Effector memory CD4-positive, alpha-beta T cell (primary cell): ENCODE results near the gene LRMDA.

Experiments used
- DNase-seq, 3 donors: peaks; one replicate each; pipeline ENCODE4 v3.0.0-alpha.2; 2020
- H3K27ac ChIP-seq: 2 replicates; pipeline ENCODE4 v1.7.0; 2013; ENCODE audit warnings: mild to moderate bottlenecking, low read length, moderate library complexity; ENCODE audit not compliant: insufficient read depth, poor library complexity, severe bottlenecking
- H3K27me3 ChIP-seq: replicated peaks from 2 replicates; pipeline ENCODE4 v1.7.0; 2013; ENCODE audit warnings: mild to moderate bottlenecking, low read length; ENCODE audit not compliant: insufficient read depth, control insufficient read depth, poor library complexity, severe bottlenecking
- H3K36me3 ChIP-seq: 2 replicates; pipeline ENCODE4 v1.7.0; 2013; ENCODE audit warnings: mild to moderate bottlenecking, low read length, moderate library complexity; ENCODE audit not compliant: control insufficient read depth, insufficient read depth
- H3K4me1 ChIP-seq: 2 replicates; pipeline ENCODE4 v1.7.0; 2013; ENCODE audit warnings: low read length, mild to moderate bottlenecking; ENCODE audit not compliant: control insufficient read depth, insufficient read depth, poor library complexity, severe bottlenecking
- H3K4me3 ChIP-seq: 2 replicates; pipeline ENCODE4 v1.7.0; 2013; ENCODE audit warnings: low read length, low read depth, mild to moderate bottlenecking; ENCODE audit not compliant: insufficient read depth, poor library complexity, severe bottlenecking
- H3K9me3 ChIP-seq: 2 replicates; pipeline ENCODE4 v1.7.0; 2013; ENCODE audit warnings: mild to moderate bottlenecking, low read length, moderate library complexity; ENCODE audit not compliant: control insufficient read depth

LRMDA gene

DNA sequence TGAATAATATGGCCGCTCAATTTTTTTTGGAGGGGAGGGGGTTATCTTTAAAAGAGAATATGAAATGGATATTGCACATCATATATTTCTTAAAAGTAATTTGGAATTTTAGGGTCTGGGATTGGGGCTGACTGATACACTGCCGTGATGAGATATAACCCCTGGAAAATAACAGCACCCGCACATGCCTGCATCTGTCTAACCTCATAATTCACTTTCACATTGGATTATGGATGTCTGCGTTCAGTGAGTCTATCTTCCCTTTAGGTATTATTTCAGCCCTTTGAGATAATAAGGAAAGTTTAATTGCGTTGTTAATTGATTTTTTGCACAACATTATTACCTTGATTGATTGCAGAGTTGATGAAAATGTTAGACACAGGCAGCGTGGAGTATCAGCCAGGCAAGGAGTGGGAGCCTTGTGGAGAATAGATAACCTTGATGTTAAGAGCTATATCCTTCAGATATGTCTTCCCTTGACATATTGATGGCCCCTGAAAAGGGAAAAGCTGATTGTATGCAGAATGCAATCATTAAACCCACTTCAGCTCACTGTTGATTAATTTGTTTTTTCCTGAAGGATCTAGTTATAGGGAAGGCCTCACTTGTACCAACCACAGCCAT lies 1111.0 kb downstream of the LRMDA start:
- Histone ChIP-seq H3K27me3 (no peaks in the 10 kb centered on the region), H3K9me3 (no peaks in the 10 kb centered on the region), H3K36me3 (no peaks in the 10 kb centered on the region), H3K27ac (no peak overlapping the region), H3K4me1 (no peaks in the 10 kb centered on the region), H3K4me3 (no peak overlapping the region)
- DNase-seq: no peak

DNA sequence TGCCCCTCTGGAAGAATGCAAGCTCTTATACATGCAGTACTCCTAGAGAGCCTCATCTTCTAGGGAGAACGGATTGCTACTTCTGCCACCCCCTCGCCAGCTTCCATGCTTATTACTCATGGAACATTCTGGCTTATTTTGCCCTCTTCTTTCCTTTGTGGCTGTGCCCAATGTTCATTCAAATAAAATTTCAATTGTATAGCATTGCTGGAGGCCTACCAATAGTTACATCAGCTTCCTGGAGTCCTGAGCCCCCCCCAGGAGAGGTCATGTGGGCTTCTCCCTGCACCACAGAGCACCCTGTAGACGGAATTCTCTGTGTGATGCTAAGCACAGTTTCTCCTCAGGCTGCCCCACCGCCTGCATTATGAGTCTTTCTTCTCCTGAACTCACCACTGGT lies 1112.2 kb downstream of the LRMDA start:
- Histone ChIP-seq H3K27ac (no peak overlapping the region), H3K9me3 (no peaks in the 10 kb centered on the region), H3K4me1 (no peaks in the 10 kb centered on the region), H3K27me3 (no peaks in the 10 kb centered on the region), H3K36me3 (no peaks in the 10 kb centered on the region), H3K4me3 (no peak overlapping the region)
- DNase-seq: no peak

DNA sequence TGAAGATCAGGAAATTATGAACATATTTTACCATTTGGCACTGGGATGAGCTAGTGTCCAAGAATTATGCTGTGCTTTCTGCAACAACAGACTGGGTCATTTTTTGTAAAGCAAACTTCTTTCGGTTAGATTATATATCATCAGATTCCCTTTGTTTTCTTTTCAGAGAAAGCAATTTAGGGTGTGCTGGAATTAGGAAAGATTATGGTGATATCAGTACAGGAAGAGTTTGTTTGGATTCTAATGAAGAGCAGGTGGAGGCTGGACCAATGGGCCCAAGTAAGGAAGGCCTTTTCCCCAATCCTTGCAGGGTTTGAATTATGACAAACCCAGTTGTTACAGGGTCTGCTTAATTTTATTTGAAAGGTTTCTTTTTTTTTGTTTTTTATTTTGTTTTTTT lies 1113.4 kb downstream of the LRMDA start:
- Histone ChIP-seq H3K27me3 (no peaks in the 10 kb centered on the region), H3K9me3 (no peaks in the 10 kb centered on the region), H3K4me3 (no peak overlapping the region), H3K4me1 (no peaks in the 10 kb centered on the region), H3K27ac (no peak overlapping the region), H3K36me3 (no peaks in the 10 kb centered on the region)
- no peak for DNase-seq

- Histone ChIP-seq H3K36me3 (no peaks in the 10 kb centered on the region), H3K9me3 (no peaks in the 10 kb centered on the region), H3K27ac (no peak overlapping the region), H3K4me3 (no peak overlapping the region), H3K4me1 (no peaks in the 10 kb centered on the region), H3K27me3 (no peaks in the 10 kb centered on the region)
- DNase-seq: no peak
Measured at GRCh38 chr10:76546411-76546810, 1115.0 kb downstream of the LRMDA start.

- peak in 1 of 3 donors; percentile 6 for DNase-seq
- Histone ChIP-seq H3K27me3 (no peaks in the 10 kb centered on the region), H3K27ac (no peak overlapping the region), H3K36me3 (no peaks in the 10 kb centered on the region), H3K4me3 (no peak overlapping the region), H3K4me1 (no peaks in the 10 kb centered on the region), H3K9me3 (no peaks in the 10 kb centered on the region)
Measured at GRCh38 chr10:76547352-76547972, 1116.0 kb downstream of the LRMDA start.

DNA sequence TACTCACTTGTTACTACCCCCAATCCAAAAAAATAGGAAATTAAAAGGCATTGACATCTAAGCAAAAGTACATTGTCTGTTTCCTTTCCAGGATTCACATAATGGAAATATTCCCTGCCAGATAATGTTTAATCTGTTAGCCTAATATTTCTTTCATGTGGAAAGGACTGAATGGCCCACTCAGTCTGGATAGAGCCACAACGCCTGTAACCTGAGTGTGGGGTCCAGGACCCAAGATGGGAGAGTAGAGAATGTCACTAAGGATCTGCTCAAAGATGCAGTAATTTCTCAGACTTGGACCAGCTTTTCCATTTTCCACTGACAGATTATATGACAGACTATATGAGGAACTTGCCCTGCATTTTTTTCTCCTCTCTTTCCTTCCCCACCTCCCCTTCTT lies 1117.3 kb downstream of the LRMDA start:
- no peaks in the 10 kb centered on the region for H3K36me3 ChIP-seq
- H3K27me3 ChIP-seq: no peaks in the 10 kb centered on the region
- no peak overlapping the region for H3K27ac ChIP-seq
- H3K4me3 ChIP-seq: no peak overlapping the region
- H3K4me1 ChIP-seq: no peaks in the 10 kb centered on the region
- no peak for DNase-seq
- H3K9me3 ChIP-seq: no peaks in the 10 kb centered on the region

DNA sequence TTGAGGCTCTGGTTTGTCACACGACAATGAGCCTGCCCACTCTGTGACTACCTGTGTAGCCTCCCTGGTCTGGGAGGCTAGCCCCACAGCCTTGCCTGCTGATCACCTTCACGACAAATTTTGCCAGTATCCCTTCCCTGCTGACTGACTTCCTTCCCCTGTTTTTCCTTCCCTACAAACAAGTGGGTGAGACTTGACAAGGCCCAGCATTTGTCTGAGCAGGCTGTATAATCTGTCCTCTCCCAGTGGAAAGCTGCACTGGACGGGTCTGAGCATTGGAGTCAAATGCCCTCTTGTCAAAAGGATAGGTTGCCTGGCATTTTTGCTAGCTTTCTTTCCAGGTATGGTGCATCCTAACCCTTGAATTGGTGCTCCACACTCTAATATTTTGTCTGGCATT lies 1117.7 kb downstream of the LRMDA start:
- H3K27ac ChIP-seq: no peak overlapping the region
- no peaks in the 10 kb centered on the region for H3K36me3 ChIP-seq
- H3K9me3 ChIP-seq: no peaks in the 10 kb centered on the region
- H3K4me1 ChIP-seq: no peaks in the 10 kb centered on the region
- no peaks in the 10 kb centered on the region for H3K27me3 ChIP-seq
- H3K4me3 ChIP-seq: no peak overlapping the region
- DNase-seq: no peak

GRCh38 chr10:76550806-76551205 lies 1119.4 kb downstream of the LRMDA start:
- H3K27ac ChIP-seq: no peak overlapping the region
- DNase-seq: no peak
- H3K9me3 ChIP-seq: no peaks in the 10 kb centered on the region
- no peak overlapping the region for H3K4me3 ChIP-seq
- H3K4me1 ChIP-seq: no peaks in the 10 kb centered on the region
- no peaks in the 10 kb centered on the region for H3K36me3 ChIP-seq
- H3K27me3 ChIP-seq: no peaks in the 10 kb centered on the region

DNA sequence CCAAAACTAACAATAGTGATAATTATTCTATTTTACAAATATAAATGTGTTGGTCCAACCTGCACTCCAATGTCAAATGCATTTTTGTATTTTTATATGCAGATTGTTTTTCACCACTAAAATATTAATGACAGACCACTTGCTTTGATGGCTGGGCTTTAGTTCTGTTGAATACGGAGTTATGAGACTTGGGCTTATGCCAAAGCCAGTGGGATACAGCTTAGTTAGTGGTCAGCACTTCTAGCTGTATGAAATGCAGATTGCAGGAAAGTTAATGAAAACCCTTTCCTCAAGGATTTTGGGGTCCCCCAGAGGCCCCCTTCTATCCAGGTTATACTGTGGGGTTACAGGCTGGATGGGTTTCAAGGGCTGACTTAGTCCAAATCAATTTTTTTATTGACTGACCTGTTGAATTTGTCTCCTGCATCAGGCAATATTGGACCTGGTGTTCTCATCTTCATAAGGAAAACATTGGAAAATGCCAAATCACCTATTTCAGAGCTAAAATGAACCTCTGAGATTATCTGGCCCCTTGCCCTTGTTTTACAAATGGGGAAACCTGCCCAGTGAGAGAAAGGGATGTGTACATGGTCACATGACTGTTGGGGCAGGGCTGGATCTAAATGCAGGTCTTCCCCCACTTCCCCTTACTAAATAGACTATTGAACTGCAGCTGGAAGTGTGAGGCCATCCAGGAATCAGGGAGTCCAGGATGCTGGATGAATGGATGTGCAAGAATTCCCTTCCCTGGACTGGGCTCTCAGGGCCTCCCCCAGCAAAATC lies 1120.9 kb downstream of the LRMDA start:
- no peaks in the 10 kb centered on the region for H3K4me1 ChIP-seq
- H3K27me3 ChIP-seq: no peaks in the 10 kb centered on the region
- no peaks in the 10 kb centered on the region for H3K36me3 ChIP-seq
- no peaks in the 10 kb centered on the region for H3K9me3 ChIP-seq
- DNase-seq: no peak
- no peak overlapping the region for H3K27ac ChIP-seq
- H3K4me3 ChIP-seq: no peak overlapping the region
